ENCODE measurements around the gene JAK1.

DNA sequence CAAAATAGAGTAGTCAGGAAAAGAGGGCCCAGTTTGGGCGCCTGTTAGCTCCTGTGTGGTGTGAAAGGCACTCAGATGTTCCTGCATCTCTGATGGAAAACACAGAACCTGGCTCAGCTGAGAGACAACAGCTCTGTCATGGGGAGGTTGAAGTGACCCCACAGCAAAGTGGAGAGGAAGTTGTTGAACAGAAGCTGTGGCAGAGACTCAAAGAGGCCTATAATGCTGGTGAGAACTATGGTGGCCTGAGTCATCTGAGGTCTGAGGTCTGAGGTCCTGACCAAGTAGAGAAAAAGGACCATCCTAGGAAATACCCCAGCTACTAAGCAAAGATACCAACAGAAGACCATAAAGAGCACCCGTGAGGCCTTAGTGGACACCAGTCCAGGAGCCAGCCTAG is 45.6 kb upstream of the JAK1 start:
- no peak for TF ChIP-seq YY1 (IDR thresholded peaks at IDR 0.05; ENCODE audit: insufficient read depth, insufficient read length)
- TF ChIP-seq SUZ12 (IDR thresholded peaks at IDR 0.05; ENCODE audit: extremely low read depth, insufficient read depth, insufficient read length), result no peak

Data from NT2/D1 (cell line).